HG03575 (cell line): ENCODE results near the gene KRTAP12-2.
"Not testable (repeated sequence)": the region's sequence is repeated elsewhere in the genome, so short reads cannot be mapped to it uniquely, and the experiment has no call there.

Experiments used
- ATAC-seq: cut with Tn5 transposase; IDR thresholded peaks from one replicate; pipeline ENCODE4 v1.9.1; 2021; ENCODE audit not compliant: unreplicated experiment, insufficient number of reproducible peaks, low FRiP score; ENCODE audit errors: extremely low read depth

The KRTAP12-2 gene

DNA sequence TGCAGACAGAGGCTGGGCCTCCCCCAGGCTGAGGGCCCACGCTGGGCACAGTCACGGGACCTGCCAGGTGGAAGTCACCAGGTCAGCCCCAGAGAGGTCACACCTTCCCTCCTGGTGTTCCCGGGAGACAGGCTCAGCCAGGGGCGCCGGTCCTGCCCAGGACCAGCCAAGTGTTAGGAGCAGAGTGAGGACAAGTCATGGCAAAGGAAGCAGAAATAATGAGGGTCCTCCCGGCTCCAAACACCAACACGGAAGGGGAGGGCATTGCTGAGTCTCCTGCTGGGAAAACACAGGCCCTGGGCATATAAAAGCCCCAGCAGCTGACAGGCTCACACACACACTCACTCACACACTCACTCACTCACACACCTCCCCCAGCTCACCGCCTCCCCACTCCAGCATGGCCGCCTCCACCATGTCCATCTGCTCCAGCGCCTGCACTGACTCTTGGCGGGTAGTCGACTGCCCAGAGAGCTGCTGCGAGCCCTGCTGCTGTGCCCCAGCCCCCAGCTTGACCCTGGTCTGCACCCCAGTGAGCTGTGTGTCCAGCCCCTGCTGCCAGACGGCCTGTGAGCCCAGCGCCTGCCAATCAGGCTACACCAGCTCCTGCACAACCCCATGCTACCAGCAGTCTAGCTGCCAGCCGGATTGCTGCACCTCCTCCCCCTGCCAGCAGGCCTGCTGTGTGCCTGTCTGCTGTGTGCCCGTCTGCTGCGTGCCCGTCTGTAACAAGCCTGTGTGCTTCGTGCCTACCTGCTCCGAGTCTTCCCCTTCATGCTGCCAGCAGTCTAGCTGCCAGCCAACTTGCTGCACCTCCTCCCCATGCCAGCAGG, 29.5 kb downstream of the KRTAP12-2 start, which contains the start of gene KRTAP10-10:
TSS of gene KRTAP10-10 (plus strand) at position 339 of the 833 bp plus-strand sequence. CDS start at position 401, 62 bp downstream.
- no peak for ATAC-seq

DNA sequence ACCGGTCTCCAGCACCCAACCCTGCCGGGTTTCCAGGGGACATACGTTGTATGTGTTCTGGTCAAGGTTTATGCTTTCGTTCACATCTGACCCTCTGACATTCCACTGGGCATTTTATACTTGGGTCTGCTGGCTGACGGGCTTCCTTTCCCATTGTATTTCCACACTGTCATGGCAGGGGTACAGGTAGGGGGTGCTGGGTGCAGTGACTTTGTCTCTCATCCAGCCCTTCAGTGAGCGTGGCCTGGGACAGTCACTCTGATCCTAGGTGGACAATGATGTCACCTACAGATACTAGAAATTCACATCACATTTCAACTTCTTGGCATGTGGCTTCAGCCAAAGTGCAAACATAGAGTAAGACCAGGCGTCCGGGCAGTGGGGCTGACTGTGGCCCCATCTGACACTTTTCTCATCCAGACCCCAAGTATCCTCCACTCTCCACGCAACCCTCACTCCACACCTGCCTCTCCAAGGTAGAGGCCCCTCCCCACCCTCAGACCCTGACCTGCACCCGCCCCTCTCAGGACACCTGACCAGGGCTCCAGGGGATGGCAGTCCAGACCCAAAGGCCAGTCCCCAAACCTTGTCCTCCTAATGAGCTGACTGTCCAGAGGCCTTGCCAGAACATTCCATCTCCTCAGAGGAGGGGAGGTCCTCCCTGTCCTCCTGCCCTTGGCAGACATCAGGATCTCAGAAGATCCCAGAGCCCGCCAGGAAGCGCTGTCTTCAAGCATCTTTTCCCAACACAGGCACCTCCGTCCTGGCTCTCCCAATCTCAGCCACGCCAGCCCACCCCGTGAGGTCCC, 30.3 kb downstream of the KRTAP12-2 start:
- no peak for ATAC-seq

DNA sequence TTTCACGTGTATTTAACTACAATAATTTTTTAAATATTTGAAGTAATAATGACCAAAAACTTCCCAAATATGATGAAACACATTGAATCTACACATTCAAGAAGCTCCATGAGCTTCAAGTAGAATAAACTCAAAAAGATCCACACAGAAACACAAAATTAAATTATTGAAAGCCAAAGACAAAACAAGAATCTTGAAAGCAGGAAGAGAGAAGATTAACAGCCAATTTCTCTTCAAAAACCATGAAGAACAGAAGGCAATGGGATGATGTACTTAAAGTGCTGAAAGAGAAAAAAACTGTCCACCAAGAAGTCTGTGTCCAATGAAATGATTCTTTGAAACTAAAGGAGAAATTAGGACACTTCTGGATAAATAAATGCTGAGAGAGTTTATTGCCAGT, 34.7 kb downstream of the KRTAP12-2 start:
- no peak for ATAC-seq

DNA sequence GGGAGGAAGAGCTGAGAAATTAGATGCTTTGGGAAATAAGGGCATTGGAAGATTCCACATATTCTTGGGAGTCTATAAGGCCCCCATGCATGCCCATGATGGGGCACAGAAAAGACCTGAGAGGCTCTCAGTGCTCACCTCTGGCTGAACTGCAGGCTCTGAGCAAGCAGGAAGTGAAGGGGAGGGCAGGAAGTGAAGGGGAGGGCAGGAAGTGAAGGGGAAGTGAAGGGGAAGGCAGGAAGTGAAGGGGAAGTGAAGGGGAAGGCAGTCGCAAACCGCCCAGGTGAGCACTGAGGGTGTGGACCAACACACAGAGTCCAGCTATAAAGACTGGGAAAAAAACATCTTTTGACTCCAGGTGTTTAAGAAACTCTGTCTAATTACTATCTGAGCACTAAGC, 36.3 kb downstream of the KRTAP12-2 start:
- ATAC-seq = no peak

GRCh38 chr21:44628707-44629391, 37.9 kb downstream of the KRTAP12-2 start:
- no peak for ATAC-seq

- not testable (repeated sequence) for ATAC-seq
Observed at GRCh38 chr21:44627831-44628233, 38.9 kb downstream of the KRTAP12-2 start.

GRCh38 chr21:44627181-44627822, 39.4 kb downstream of the KRTAP12-2 start:
- ATAC-seq = not testable (repeated sequence)

DNA sequence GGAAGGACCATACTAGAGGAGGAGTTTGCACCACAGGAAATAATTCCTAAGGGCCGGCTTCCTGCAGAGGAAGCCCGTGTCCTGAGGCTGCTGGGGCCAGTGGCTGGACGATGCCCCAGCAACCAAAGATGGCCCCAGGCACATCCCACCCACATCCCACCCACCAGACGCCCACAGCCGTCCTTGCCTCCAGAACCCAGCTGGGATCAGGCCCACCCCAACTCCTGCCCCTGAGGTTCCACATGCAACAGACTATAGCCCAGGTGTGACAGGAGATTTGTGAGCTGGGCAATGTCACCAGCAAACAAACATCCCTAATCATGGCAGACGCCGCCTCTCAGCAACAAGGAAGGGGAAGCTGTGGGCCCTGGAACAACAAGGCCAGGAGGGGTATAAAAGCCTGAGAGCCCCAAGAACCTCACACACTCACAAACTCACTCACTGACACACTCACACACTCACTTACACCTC, 40.0 kb downstream of the KRTAP12-2 start, which contains the start of gene KRTAP10-9:
TSS of gene KRTAP10-9 (plus strand) at position 421 of the 471 bp plus-strand sequence. CDS start 79 bp downstream, outside the sequence.
- no peak for ATAC-seq

- ATAC-seq = no peak
Observed at GRCh38 chr21:44626262-44626661, 40.5 kb downstream of the KRTAP12-2 start.

DNA sequence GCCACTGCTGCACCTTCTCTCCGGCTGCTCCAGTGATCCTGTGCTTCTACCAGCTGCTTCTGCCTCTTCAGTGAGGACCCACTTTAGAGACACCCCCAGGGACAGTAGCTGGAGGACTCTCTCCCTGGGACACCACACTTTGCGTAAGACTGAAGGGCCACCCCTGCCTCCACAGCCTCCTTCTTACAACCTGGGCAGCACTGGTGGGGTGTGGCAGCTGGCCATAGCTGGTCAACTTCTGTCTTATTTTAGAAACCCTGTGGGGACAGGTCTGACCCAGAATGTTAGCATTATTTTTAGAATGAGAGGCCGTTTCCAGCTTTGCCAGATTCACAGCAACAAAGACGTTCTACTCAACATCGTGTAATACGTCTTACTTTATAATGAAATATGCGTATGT, 41.0 kb downstream of the KRTAP12-2 start:
- no peak for ATAC-seq

- no peak for ATAC-seq
Observed at GRCh38 chr21:44623575-44623974, 43.2 kb downstream of the KRTAP12-2 start.

DNA sequence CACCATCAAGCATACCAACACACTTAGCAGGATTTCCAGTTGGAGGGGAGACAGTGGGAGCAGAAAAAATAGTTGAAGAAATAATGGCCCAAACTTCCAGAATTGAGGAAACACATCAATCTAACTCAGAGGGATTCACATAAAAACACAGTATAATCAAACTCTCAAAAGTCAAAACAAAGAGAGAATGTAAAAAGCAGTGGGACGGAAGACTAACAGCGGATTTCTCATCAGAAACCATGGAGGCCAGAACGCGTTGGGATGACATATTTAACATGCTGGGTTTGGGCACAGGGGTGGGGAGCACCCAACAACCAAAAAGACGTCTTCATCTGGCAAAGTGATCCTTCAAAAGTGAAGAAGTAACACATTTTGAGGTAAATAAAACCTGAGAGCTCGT, 46.8 kb downstream of the KRTAP12-2 start:
- no peak for ATAC-seq

- ATAC-seq = no peak
Observed at GRCh38 chr21:44618909-44619308, 47.8 kb downstream of the KRTAP12-2 start.

DNA sequence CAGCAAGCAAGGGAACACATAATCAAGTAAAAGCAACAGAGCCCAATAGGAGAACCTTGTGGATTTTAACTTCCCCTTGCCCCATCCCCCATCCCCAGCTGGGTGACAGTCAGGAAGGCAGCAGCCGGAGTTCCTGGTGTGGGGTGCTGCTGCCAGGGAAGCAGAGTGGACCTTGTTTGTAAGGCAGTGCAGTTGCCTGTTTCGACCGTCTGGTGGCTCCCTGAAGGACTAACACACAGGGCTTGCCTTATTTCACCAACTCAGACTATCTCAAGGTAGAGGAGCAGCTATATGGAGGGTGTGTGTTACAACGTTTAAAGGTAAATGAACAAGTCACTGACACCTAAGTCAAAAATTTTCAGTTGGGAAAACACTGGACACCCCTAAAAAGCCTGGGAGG, 48.2 kb downstream of the KRTAP12-2 start:
- no peak for ATAC-seq

DNA sequence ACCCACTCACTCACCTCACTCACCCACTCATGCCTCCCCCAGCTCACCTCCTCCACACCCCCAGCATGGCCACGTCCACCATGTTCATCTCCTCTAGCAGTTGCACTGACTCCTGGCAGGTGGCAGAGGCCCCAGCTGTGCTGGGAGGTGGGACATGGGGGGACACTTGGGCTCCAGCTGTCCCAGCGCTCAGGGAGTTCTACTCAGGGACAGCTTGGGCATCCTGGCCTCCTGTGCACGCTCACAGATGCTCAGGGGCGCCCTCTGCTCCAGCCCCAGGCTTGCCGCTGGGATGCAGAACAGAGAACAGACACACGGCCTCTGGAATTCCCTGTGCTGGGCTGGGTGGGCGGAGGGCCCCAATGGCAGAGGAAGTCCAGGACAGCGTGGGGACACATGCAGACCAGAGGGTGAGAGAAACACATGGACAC, 49.6 kb downstream of the KRTAP12-2 start:
- no peak for ATAC-seq

GRCh38 chr21:44616591-44616926, 50.2 kb downstream of the KRTAP12-2 start:
- ATAC-seq = no peak
